HepG2 (cell line): Measurements from ENCODE around the gene PAQR7. TPM values are rescaled to one million over a fixed set of nuclear protein-coding genes. Genes with fewer than 3 reads are reported as not detected.
A peak's percentile ranks its signal among the peaks of the same experiment; 100 is the strongest.

Experiments
- EEA1 ChIP-seq: sonication (generic); formaldehyde crosslinking; IDR thresholded peaks from 2 replicates; pipeline ENCODE4 v1.5.1; 2020; ENCODE audit warnings: mild to moderate bottlenecking, missing genetic modification reagents, borderline replicate concordance
- FOXK1 ChIP-seq: sonication (generic); formaldehyde crosslinking; IDR thresholded peaks from 2 replicates; pipeline ENCODE4 v1.4.0; 2020; ENCODE audit warnings: low read depth, missing genetic modification reagents, borderline replicate concordance
- HBP1 ChIP-seq: IDR thresholded peaks from 2 replicates; pipeline ENCODE4 v1.6.1; 2016; ENCODE audit warnings: low read depth, control low read depth
- HIVEP1 ChIP-seq: sonication (generic); formaldehyde crosslinking; IDR thresholded peaks from 2 replicates; pipeline ENCODE4 v1.4.0; 2020; ENCODE audit warnings: mild to moderate bottlenecking, missing genetic modification reagents
- LCORL ChIP-seq, 2 experiments: fragments of 450-650 bp in 1 of 2; sonication (generic) in 1 of 2; formaldehyde crosslinking in 1 of 2; IDR thresholded peaks; 2 replicates each; pipeline versions ENCODE4 v1.5.0 to v1.6.1; 2017 to 2020; ENCODE audit warnings: antibody characterized with exemption in 1 of 2, missing genetic modification reagents in 1 of 2
- MBNL3 ChIP-seq: fragments of 250-450 bp; sonication (Bioruptor Pico); conservative IDR thresholded peaks from 2 replicates; pipeline ENCODE4 v1.8.0; 2022; ENCODE audit warnings: mild to moderate bottlenecking, inconsistent platforms
- MEIS1 ChIP-seq: sonication (generic); formaldehyde crosslinking; IDR thresholded peaks from 2 replicates; pipeline ENCODE4 v1.9.0; 2021; ENCODE audit warnings: mild to moderate bottlenecking, missing genetic modification reagents, moderate library complexity, borderline replicate concordance
- RERE ChIP-seq: IDR thresholded peaks from 2 replicates; pipeline ENCODE4 v1.6.1; 2016; ENCODE audit warnings: low read depth, missing genetic modification reagents, missing compliant biosample characterization
- SOX13 ChIP-seq, 3 experiments: fragments of 450-650 bp in 1 of 3; sonication (generic) in 1 of 3; formaldehyde crosslinking in 1 of 3; IDR thresholded peaks in 2 of 3; conservative IDR thresholded peaks in 1 of 3; 2 replicates each; pipeline versions ENCODE4 v1.5.0 to v1.6.1; 2016 to 2020; ENCODE audit warnings: antibody characterized with exemption in 1 of 3, mild to moderate bottlenecking in 1 of 3, missing compliant biosample characterization in 1 of 3, missing genetic modification reagents in 1 of 3, moderate library complexity in 1 of 3
- TP53 ChIP-seq: sonication (generic); formaldehyde crosslinking; conservative IDR thresholded peaks from 2 replicates; pipeline ENCODE4 v1.4.0; 2020; ENCODE audit warnings: missing genetic modification reagents
- ZFY ChIP-seq: sonication (generic); formaldehyde crosslinking; IDR thresholded peaks from 2 replicates; pipeline ENCODE4 v1.4.0; 2020; ENCODE audit warnings: missing genetic modification reagents
- ZMYM3 ChIP-seq: sonication (generic); formaldehyde crosslinking; IDR thresholded peaks from 2 replicates; pipeline ENCODE4 v1.5.1; 2020; ENCODE audit warnings: mild to moderate bottlenecking, missing genetic modification reagents
- ZNF569 ChIP-seq: sonication (generic); formaldehyde crosslinking; IDR thresholded peaks from 2 replicates; pipeline ENCODE4 v1.5.0; 2020; ENCODE audit warnings: mild to moderate bottlenecking, missing genetic modification reagents, moderate library complexity, borderline replicate concordance
- ZNF614 ChIP-seq: IDR thresholded peaks from 2 replicates; pipeline ENCODE4 v1.6.1; 2018; ENCODE audit warnings: missing biosample characterization, missing genetic modification reagents, inconsistent platforms, borderline replicate concordance
- polyA plus RNA-seq, 8 experiments: library from polyadenylated mRNA; depleted of rRNA in 3 of 8; stranded (reverse) in 7 of 8; unstranded in 1 of 8; fragments of >200 nt; fragmentation: Illumina TruSeq in 4 of 8; extraction: Trizol in 4 of 8; gene quantifications; 2 replicates each; pipeline versions ENCODE4 v1.2.1 to v1.2.3, GENCODE V29; 2011 to 2016; ENCODE audit warnings: low read depth in 4 of 8, missing spikeins in 1 of 8, mixed read lengths in 1 of 8; ENCODE audit not compliant: insufficient read depth in 1 of 8
- total RNA-seq, 5 experiments: library from RNA; depleted of rRNA; stranded (reverse); fragments of >200 nt; fragmentation: Illumina TruSeq; extraction: Trizol; gene quantifications; 2 replicates each; pipeline ENCODE4 v1.2.3, GENCODE V29; 2016; ENCODE audit warnings: low read depth in 1 of 5
- TF ChIP-seq, protein P1 (sequence below): sonication (generic); formaldehyde crosslinking; IDR thresholded peaks from 2 replicates; pipeline ENCODE4 v1.8.1; 2023; ENCODE audit warnings: mild to moderate bottlenecking, missing genetic modification reagents
- TF ChIP-seq, protein P2 (sequence below): sonication (generic); formaldehyde crosslinking; IDR thresholded peaks from 2 replicates; pipeline ENCODE4 v1.5.1; 2020; ENCODE audit warnings: missing genetic modification reagents, mild to moderate bottlenecking, borderline replicate concordance

PAQR7 gene
- total and polyA plus RNA-seq, 2 of the 13 experiments (the other 11 are each of a cell fraction or from before 2014, with no cell fraction given): 13.2 to 16.6 TPM

GRCh38 chr1:25871086-25871703 lies 4.3 kb downstream of the PAQR7 start (continued):
- no peak for TF ChIP-seq SOX13 (IDR thresholded peaks at IDR 0.05)
- peak in 1 of 2 experiments; percentile 28; a peak in 1 of 4 replicates for TF ChIP-seq SOX13 (CRISPR knock-in tag; conservative IDR thresholded peaks at IDR 0.05 in 1 of 2, IDR thresholded peaks at IDR 0.05 in 1 of 2)
- no peak for TF ChIP-seq ZNF614 (CRISPR knock-in tag)
- no peak for TF ChIP-seq ZMYM3 (CRISPR knock-in tag)
- TF ChIP-seq MBNL3 (CRISPR knock-in tag): no peak
- TF ChIP-seq HIVEP1 (CRISPR knock-in tag): no peak
- peak; percentile 20; the same call in 1 of the 2 replicates for TF ChIP-seq ZFY
- no peak for TF ChIP-seq HBP1 (CRISPR knock-in tag)
- TF ChIP-seq RERE: no peak
- TF ChIP-seq, protein P1, sequence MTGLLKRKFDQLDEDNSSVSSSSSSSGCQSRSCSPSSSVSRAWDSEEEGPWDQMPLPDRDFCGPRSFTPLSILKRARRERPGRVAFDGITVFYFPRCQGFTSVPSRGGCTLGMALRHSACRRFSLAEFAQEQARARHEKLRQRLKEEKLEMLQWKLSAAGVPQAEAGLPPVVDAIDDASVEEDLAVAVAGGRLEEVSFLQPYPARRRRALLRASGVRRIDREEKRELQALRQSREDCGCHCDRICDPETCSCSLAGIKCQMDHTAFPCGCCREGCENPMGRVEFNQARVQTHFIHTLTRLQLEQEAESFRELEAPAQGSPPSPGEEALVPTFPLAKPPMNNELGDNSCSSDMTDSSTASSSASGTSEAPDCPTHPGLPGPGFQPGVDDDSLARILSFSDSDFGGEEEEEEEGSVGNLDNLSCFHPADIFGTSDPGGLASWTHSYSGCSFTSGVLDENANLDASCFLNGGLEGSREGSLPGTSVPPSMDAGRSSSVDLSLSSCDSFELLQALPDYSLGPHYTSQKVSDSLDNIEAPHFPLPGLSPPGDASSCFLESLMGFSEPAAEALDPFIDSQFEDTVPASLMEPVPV (CRISPR knock-in tag): 0 out of 2 replicates have a peak, but pooled peaks have one; percentile 63
- TF ChIP-seq, protein P2, sequence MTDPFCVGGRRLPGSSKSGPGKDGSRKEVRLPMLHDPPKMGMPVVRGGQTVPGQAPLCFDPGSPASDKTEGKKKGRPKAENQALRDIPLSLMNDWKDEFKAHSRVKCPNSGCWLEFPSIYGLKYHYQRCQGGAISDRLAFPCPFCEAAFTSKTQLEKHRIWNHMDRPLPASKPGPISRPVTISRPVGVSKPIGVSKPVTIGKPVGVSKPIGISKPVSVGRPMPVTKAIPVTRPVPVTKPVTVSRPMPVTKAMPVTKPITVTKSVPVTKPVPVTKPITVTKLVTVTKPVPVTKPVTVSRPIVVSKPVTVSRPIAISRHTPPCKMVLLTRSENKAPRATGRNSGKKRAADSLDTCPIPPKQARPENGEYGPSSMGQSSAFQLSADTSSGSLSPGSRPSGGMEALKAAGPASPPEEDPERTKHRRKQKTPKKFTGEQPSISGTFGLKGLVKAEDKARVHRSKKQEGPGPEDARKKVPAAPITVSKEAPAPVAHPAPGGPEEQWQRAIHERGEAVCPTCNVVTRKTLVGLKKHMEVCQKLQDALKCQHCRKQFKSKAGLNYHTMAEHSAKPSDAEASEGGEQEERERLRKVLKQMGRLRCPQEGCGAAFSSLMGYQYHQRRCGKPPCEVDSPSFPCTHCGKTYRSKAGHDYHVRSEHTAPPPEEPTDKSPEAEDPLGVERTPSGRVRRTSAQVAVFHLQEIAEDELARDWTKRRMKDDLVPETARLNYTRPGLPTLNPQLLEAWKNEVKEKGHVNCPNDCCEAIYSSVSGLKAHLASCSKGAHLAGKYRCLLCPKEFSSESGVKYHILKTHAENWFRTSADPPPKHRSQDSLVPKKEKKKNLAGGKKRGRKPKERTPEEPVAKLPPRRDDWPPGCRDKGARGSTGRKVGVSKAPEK (CRISPR knock-in tag): no peak
- no peak for TF ChIP-seq ZNF569
- TF ChIP-seq EEA1: no peak
- no peak for TF ChIP-seq TP53 (CRISPR knock-in tag)
- TF ChIP-seq MEIS1: 0 out of 2 replicates have a peak, but pooled peaks have one; percentile 58
- no peak for TF ChIP-seq LCORL (IDR thresholded peaks at IDR 0.05)
- TF ChIP-seq LCORL (CRISPR knock-in tag; IDR thresholded peaks at IDR 0.05): peak; percentile 70; the same call in 1 of the 2 replicates
- no peak for TF ChIP-seq FOXK1 (CRISPR knock-in tag)
